Sigmoid colon (tissue), 7 donors: ENCODE results near the gene NETO2. TPM values are rescaled to one million over a fixed set of nuclear protein-coding genes. Genes with fewer than 3 reads are reported as not detected.
"Not testable (repeated sequence)": the region's sequence is repeated elsewhere in the genome, so short reads cannot be mapped to it uniquely, and the experiment has no call there.

Experiments used
- DNase-seq: peaks from one replicate; pipeline ENCODE4 v3.0.0-alpha.2; 2019
- H3K27ac ChIP-seq, 4 donors: fragments of 200-600 bp; sonication (generic); one replicate each; pipeline ENCODE4 v1.5.1; 2016 to 2019; ENCODE audit warnings: mild to moderate bottlenecking in 1 of 4
- H3K27me3 ChIP-seq, 3 donors: fragments of 200-600 bp; sonication (generic); one replicate each; pipeline ENCODE4 v1.5.1; 2019; ENCODE audit warnings: mild to moderate bottlenecking in 1 of 3
- H3K36me3 ChIP-seq, 4 donors: fragments of 200-600 bp; sonication (generic); one replicate each; pipeline ENCODE4 v1.5.1; 2016 to 2019
- H3K4me1 ChIP-seq, 4 donors: fragments of 200-600 bp; sonication (generic); one replicate each; pipeline ENCODE4 v1.5.1; 2017 to 2019
- H3K4me3 ChIP-seq, 4 donors: fragments of 200-600 bp; sonication (generic); one replicate each; pipeline ENCODE4 v1.5.1; 2017 to 2019; ENCODE audit warnings: mild to moderate bottlenecking in 2 of 4, moderate library complexity in 1 of 4
- H3K9me3 ChIP-seq, 4 donors: fragments of 200-600 bp in 3 of 4; sonication (generic) in 3 of 4; one replicate each; pipeline versions ENCODE4 v1.5.1 to v1.6.1; 2013 to 2019
- CTCF ChIP-seq, 4 experiments: fragments of 450-650 bp in 3 of 4; fragments of 200-600 bp in 1 of 4; IDR thresholded peaks; one replicate each; pipeline ENCODE4 v1.5.1; 2016 to 2019; ENCODE audit warnings: antibody characterized with exemption in 4 of 4, mild to moderate bottlenecking in 3 of 4, moderate library complexity in 2 of 4
- EP300 ChIP-seq, 4 donors: sonication (generic); formaldehyde crosslinking; IDR thresholded peaks; one replicate each; pipeline ENCODE4 v1.6.1; 2017; ENCODE audit warnings: antibody characterized with exemption in 4 of 4
- POLR2A ChIP-seq, 2 donors: fragments of 450-650 bp; IDR thresholded peaks; one replicate each; pipeline ENCODE4 v1.6.1; 2016; ENCODE audit warnings: antibody characterized with exemption in 2 of 2, mild to moderate bottlenecking in 2 of 2, moderate library complexity in 2 of 2
- POLR2AphosphoS5 ChIP-seq, 4 donors: sonication (generic); formaldehyde crosslinking; IDR thresholded peaks; one replicate each; pipeline ENCODE4 v1.6.1; 2017; ENCODE audit warnings: antibody characterized with exemption in 4 of 4
- WGBS, 2 donors: extraction: QIAGEN DNeasy Blood & Tissue Kit; methylation state at CpG; one replicate each; pipeline ENCODE4 v1.1.7; 2013; 5-methylcytosine and 5-hydroxymethylcytosine counted together
- intact Hi-C: fragments of 100-400 bp; cut with DNase I; formaldehyde crosslinking; loops from one replicate; pipeline ENCODE4 v1.15.1; 2023
- polyA plus RNA-seq, 3 donors: library from polyadenylated mRNA; stranded (reverse); fragments of 200-250 nt; gene quantifications; one replicate each; pipeline ENCODE4 v1.2.3, GENCODE V29; 2013
- total RNA-seq, 4 donors: library from RNA; depleted of rRNA; stranded (reverse); fragments of >200 nt; gene quantifications; one replicate each; pipeline ENCODE4 v1.1.0, GENCODE V29; 2016
- donor health status: healthy with polysubstance abuse.
- donor health status: Bipolar disorder and iron deficiency.
- donor health status: healthy.

The NETO2 gene
- total and polyA plus RNA-seq, 7 donors: 0.28 to 7.1 (median 0.95) TPM

GRCh38 chr16:47142486-47142820, 1.3 kb downstream of the NETO2 start:
- Histone ChIP-seq H3K4me3 (peak overlapping the region in 3 of 4 donors; percentile 41 to 52 (median 50)), H3K9me3 (no peaks in the 10 kb centered on the region), H3K4me1 (peaks cover 0 to 28% (median 24%) of the 10 kb centered on the region in 4 donors), H3K27me3 (peaks cover 10 to 47% (median 30%) of the 10 kb centered on the region in 3 donors), H3K36me3 (no peaks in the 10 kb centered on the region), H3K27ac (no peak overlapping the region)
- TF ChIP-seq POLR2AphosphoS5 (IDR thresholded peaks at IDR 0.05) (peak in 2 of 4 donors; percentile 20 to 32), CTCF (IDR thresholded peaks at IDR 0.05) (no peak)
- DNase-seq: no peak
- intact Hi-C loops: loop anchor here (10.0 kb wide), 1 partner anchor 912 kb away; no protein-coding TSS in a partner anchor
- WGBS, 2 donors: 0 to 2% methylated on average over 8 of the region's 8 CpGs

GRCh38 chr16:47141773-47142485, 1.8 kb downstream of the NETO2 start:
- Histone ChIP-seq H3K27me3 (peaks cover 10 to 47% (median 30%) of the 10 kb centered on the region in 3 donors), H3K36me3 (no peaks in the 10 kb centered on the region), H3K4me3 (peak overlapping the region in 3 of 4 donors; percentile 41 to 52 (median 50)), H3K27ac (no peak overlapping the region), H3K9me3 (no peaks in the 10 kb centered on the region), H3K4me1 (peaks cover 0 to 28% (median 24%) of the 10 kb centered on the region in 4 donors)
- DNase-seq: peak; percentile 81
- intact Hi-C loops: loop anchor here (1.0 to 10.0 kb wide), 2 partner anchors 913 to 1014 kb away; no protein-coding TSS in a partner anchor
- TF ChIP-seq CTCF (IDR thresholded peaks at IDR 0.05) (peak; percentile 40 to 78 (median 76)), EP300 (IDR thresholded peaks at IDR 0.05) (no peak), POLR2AphosphoS5 (IDR thresholded peaks at IDR 0.05) (peak in 1 of 4 donors; percentile 39)
- WGBS, 2 donors: 1 to 2% methylated on average over 26 of the region's 26 CpGs

- Histone ChIP-seq H3K36me3 (no peaks in the 10 kb centered on the region), H3K27ac (no peak overlapping the region), H3K4me3 (no peak overlapping the region), H3K27me3 (peaks cover 10 to 47% (median 30%) of the 10 kb centered on the region in 3 donors), H3K9me3 (no peaks in the 10 kb centered on the region), H3K4me1 (peaks cover 0 to 28% (median 24%) of the 10 kb centered on the region in 4 donors)
- no peak for DNase-seq
- WGBS, 2 donors: 66 to 83% methylated on average over 4 of the region's 4 CpGs
- intact Hi-C loops: loop anchor here (1.0 to 10.0 kb wide), 2 partner anchors 914 to 1016 kb away; no protein-coding TSS in a partner anchor
- TF ChIP-seq POLR2A (IDR thresholded peaks at IDR 0.05) (no peak), CTCF (IDR thresholded peaks at IDR 0.05) (no peak), EP300 (IDR thresholded peaks at IDR 0.05) (no peak), POLR2AphosphoS5 (IDR thresholded peaks at IDR 0.05) (no peak)
Observed at GRCh38 chr16:47140686-47141085, 3.1 kb downstream of the NETO2 start.

- peaks cover 0 to 28% (median 24%) of the 10 kb centered on the region in 4 donors for H3K4me1 ChIP-seq
- DNase-seq: no peak
- H3K27me3 ChIP-seq: peaks cover 10 to 40% (median 25%) of the 10 kb centered on the region in 3 donors
- WGBS, 2 donors: 41 to 73% methylated on average over 3 of the region's 3 CpGs
- intact Hi-C loops: loop anchor here (10.0 kb wide), 1 partner anchor 915 kb away; no protein-coding TSS in a partner anchor
- no peak overlapping the region for H3K4me3 ChIP-seq
- H3K27ac ChIP-seq: no peak overlapping the region
- H3K36me3 ChIP-seq: no peaks in the 10 kb centered on the region
- no peaks in the 10 kb centered on the region for H3K9me3 ChIP-seq
- no peak for TF ChIP-seq POLR2AphosphoS5 (IDR thresholded peaks at IDR 0.05)
- no peak for TF ChIP-seq POLR2A (IDR thresholded peaks at IDR 0.05)
- no peak for TF ChIP-seq CTCF (IDR thresholded peaks at IDR 0.05)
- TF ChIP-seq EP300 (IDR thresholded peaks at IDR 0.05): no peak
Observed at GRCh38 chr16:47139561-47140185, 4.1 kb downstream of the NETO2 start.

- DNase-seq, intact Hi-C loops, H3K9me3 ChIP-seq, H3K27ac ChIP-seq, H3K36me3 ChIP-seq, H3K4me3 ChIP-seq: not testable (repeated sequence)
- Histone ChIP-seq H3K4me1 (peaks cover 0 to 15% (median 12%) of the 10 kb centered on the region in 4 donors), H3K27me3 (peaks cover 2 to 24% (median 11%) of the 10 kb centered on the region in 3 donors)
- WGBS, 2 donors: 70 to 88% methylated on average over 9 of the region's 9 CpGs
Observed at GRCh38 chr16:47137925-47138324, 5.8 kb downstream of the NETO2 start.
